A673 (cell line): ENCODE results near the gene GDF10.

Experiments
- EZH2 ChIP-seq: fragments of 200-600 bp; sonication (generic); IDR thresholded peaks from 2 replicates; pipeline ENCODE4 v1.6.1; 2017; ENCODE audit warnings: borderline replicate concordance, low read depth, mild to moderate bottlenecking, mixed read lengths, antibody characterized with exemption, low read length; ENCODE audit not compliant: poor library complexity, severe bottlenecking
- TF ChIP-seq, protein P1 (sequence below): fragments of 300-800, 200-600 bp; sonication (generic); conservative IDR thresholded peaks from 2 replicates; pipeline ENCODE4 v1.5.1; 2017; ENCODE audit warnings: low read depth, mild to moderate bottlenecking, antibody characterized with exemption, low read length, moderate library complexity, mixed read lengths

GRCh38 chr10:47288236-47288635, 11.8 kb upstream of the GDF10 start:
- TF ChIP-seq, protein P1, sequence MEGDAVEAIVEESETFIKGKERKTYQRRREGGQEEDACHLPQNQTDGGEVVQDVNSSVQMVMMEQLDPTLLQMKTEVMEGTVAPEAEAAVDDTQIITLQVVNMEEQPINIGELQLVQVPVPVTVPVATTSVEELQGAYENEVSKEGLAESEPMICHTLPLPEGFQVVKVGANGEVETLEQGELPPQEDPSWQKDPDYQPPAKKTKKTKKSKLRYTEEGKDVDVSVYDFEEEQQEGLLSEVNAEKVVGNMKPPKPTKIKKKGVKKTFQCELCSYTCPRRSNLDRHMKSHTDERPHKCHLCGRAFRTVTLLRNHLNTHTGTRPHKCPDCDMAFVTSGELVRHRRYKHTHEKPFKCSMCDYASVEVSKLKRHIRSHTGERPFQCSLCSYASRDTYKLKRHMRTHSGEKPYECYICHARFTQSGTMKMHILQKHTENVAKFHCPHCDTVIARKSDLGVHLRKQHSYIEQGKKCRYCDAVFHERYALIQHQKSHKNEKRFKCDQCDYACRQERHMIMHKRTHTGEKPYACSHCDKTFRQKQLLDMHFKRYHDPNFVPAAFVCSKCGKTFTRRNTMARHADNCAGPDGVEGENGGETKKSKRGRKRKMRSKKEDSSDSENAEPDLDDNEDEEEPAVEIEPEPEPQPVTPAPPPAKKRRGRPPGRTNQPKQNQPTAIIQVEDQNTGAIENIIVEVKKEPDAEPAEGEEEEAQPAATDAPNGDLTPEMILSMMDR = no peak
- no peak for TF ChIP-seq EZH2
